Caki2 (cell line): ENCODE results near the gene MIEN1. TPM values are rescaled to one million over a fixed set of nuclear protein-coding genes. Genes with fewer than 3 reads are reported as not detected.

Experiments
- DNase-seq: peaks from one replicate; pipeline ENCODE4 v3.0.0-alpha.2; 2015; ENCODE audit warnings: low read depth
- in situ Hi-C: cut with HindIII; loops from 2 replicates; pipeline ENCODE4 v1.10.0; 2016; ENCODE audit warnings: low sequenced_read_pairs, low pct_unique_long_range_greater_than_20kb, mixed read lengths
- total RNA-seq: library from RNA; depleted of rRNA; stranded (reverse); fragments of >200 nt; shearing (Covaris generic); gene quantifications from 2 replicates; pipeline ENCODE4 v1.2.3, GENCODE V29; 2014; ENCODE audit warnings: low replicate concordance; rRNA removed

The MIEN1 gene
- total RNA-seq, 1 experiment from 2014 or later, result 61.8 TPM

DNA sequence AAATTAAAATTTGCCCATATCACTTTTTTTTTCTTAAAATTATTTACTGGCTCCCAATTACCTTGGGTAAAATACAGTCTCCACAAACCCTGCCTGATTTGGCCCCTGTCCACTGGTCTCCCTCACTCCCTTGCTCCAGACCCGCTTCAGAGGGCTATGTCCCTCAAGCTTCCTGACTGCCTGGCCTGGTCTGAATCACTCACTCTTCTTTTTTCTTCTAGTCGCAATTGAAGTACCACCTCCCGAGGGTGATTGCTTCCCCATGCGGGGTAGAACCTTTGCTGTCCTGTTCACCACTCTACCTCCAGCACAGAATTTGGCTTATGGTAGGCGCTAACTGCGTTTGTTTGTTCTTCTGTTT is 41.9 kb downstream of the MIEN1 start:
- in situ Hi-C loops, result loop anchor here (25.0 kb wide), 1 partner anchor 151 kb away; no protein-coding TSS in a partner anchor
- DNase-seq, result no peak

DNA sequence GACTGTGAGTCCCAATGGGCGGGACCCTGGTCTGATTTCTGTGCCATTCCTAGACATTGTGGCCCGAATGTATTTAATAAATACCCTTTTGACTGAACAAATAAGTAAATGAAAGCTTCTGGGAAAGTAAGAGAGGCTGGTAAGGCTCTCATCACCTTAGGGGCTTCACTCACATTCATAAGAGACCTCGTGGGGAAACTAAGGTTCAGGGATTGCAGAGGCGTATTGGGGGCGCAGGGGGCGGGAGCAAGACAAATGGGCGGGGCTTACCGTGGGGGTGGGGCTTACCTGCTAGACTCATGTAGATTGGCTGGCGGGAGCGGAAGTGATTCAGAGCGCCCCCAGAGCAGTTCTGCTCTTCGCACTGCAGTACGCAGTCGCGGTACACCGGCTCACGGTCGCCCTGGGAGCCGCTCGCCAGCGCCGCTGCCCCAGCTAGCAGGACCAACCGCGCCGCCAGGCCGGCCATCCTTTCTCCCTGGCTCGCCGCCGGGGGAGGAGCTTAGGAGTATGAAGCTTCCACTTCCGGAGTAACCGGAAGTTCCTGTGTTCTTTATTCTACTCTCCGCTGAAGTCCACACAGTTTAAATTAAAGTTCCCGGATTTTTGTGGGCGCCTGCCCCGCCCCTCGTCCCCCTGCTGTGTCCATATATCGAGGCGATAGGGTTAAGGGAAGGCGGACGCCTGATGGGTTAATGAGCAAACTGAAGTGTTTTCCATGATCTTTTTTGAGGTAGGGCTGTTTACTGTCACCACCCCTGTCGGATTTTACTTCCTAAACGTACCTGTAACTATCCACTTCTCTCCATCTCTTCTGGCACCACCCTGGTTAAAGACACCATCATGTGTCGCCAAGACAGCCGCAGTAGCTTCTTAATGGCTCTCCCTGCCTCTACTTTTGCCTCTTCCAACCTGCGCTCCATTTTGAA is 42.5 kb downstream of the MIEN1 start, which contains the start of gene PGAP3:
Gene PGAP3 (minus strand): TSS at position 512 of the 929 bp plus-strand sequence. CDS start 43 bp downstream, at position 469.
- in situ Hi-C loops, result loop anchor here (25.0 kb wide), 1 partner anchor 151 kb away; no protein-coding TSS in a partner anchor
- peak; percentile 96 for DNase-seq

DNA sequence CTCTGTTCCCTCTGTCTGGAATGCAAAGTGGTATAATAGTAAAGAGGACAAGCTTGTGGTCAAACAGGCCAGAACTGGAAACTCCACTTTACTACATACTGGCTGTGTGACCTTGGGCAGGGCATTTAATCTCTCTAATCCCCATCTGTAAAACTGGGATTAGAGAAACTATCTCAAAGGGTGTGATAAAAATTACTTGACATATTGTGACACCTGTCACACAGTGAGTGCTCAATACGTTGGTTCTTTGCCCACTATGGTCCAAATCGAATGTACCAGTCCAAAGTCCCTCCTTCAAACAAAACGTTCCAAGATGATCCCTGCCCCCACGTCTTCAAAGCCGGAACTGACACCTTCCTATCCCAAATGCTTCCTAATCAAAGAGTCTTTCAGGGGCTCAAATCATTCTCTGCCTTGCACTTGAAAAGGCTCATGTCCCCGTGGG is 43.2 kb downstream of the MIEN1 start:
- no peak for DNase-seq
- in situ Hi-C loops, result loop anchor here (25.0 kb wide), 1 partner anchor 150 kb away; no protein-coding TSS in a partner anchor

DNA sequence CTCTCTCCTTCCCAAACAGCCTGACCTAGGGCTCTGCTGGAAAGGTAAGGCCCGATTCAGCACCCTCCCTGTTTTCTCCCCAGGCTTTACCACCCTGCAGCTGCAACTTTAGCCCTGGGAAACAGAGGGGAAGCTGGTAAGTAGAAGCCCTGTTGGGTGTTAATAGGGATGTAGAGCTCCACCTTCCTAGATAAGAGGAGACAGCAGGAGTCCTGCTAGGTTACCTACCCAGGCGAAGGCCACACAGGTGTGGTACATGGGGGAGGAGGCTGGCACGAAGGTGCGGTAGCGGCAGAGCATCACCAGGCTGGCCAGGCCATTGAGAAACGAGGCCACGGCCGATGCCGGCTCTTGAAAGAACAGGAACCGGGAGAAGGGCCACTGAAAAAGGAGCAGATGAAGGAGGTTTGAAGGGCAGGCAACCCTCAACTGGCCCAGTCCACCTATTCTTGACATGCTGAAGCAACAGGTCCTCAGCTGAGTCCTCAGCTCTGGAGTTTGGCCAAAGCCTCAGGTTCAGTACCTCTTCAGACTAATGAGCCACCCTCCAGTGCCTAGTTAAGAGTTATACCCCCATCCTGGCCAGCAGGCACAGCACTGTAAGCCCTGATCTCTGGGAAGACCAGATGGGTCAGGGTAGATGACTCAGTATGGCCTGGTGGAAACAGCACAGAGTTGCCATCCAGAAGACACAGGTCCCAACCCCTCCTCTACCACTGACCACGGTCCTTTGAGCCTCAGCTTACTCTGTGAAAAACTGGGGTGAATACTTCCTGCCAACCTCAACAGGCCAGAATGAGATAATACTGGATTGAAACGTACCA is 45.8 kb downstream of the MIEN1 start:
- no peak for DNase-seq
- in situ Hi-C loops, result loop anchor here (25.0 kb wide), 1 partner anchor 147 kb away; no protein-coding TSS in a partner anchor

DNA sequence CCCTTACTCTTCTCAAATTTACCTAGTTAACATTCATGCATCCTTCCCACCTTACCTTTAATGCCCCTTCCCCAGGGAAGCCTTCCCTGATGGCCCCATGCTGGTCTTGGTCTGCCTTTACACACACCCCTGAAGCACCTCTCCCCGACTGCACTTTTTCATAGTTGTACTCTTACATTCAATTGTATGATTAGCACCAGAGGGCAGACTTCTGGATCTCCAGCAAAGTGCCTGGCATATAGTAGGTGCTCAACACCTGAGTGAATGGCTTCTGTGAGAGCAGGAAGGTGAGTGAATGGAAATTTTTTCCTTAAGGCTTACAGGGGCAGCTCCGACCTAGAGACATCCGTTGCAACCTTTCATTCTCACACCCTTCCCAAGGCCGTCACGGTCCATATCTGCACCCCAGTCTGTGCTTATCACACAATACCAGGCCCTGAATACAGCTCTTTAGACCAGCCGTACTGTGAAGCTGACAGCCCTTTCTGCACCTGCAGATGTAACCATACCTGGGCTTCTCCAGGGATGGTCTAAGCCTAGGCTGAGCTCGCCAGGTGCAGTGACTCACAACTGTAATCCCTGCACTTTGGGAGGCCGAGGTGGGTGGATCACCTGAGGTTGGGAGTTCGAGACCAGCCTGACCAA is 46.9 kb downstream of the MIEN1 start:
- no peak for DNase-seq
- in situ Hi-C loops, result loop anchor here (25.0 kb wide), 1 partner anchor 146 kb away; no protein-coding TSS in a partner anchor

DNA sequence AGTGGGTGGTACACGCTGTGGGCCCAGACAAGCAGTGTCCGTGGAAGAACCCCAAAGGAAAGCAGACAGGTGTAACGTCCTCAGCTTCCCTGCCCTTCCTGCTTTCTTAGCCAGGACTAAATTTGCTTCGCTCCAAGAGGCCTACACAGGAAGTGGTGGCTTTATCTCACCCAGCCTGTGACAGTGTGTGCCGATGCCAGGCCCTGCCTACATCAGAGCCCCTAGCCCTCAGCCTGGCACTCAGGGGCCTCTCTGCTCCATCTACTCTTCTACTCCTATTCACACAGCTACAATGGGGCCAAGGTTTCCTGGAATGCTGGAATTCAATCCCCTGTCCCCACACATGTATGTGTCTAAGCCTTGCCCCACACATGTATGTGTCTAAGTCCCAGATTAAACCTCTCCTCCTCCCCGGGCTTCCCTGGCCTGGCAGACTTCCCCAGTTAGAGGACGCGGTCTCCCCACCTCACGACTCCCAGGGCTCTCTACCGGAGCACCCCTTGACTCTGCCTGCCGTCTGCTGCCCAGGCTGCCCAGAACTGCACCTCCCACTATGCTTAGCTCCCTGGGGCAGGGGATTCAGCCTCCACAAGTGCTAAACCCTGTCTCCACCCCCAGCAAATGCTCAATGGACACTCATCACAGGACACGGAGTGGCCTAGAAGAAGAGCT is 50.7 kb downstream of the MIEN1 start:
- in situ Hi-C loops, result loop anchor here (25.0 kb wide), 1 partner anchor 142 kb away; no protein-coding TSS in a partner anchor
- DNase-seq, result no peak

Other genes with a start within 250 kb of the MIEN1 start
- gene NEUROD2, start 122.6 kb downstream of the MIEN1 start, total RNA-seq, result not detected in 2 replicates
- not detected in 2 replicates for gene PPP1R1B, start 103.6 kb downstream of the MIEN1 start, total RNA-seq
- gene STARD3, start 93.4 kb downstream of the MIEN1 start, total RNA-seq, result 52.3 and 69.5 TPM in 2 replicates
- 0.91 TPM in 1 of 2 replicates, not detected in the other for gene TCAP, start 65.2 kb downstream of the MIEN1 start, total RNA-seq
- not detected in 2 replicates for gene PNMT, start 62.1 kb downstream of the MIEN1 start, total RNA-seq
- gene PGAP3, start 42.5 kb downstream of the MIEN1 start, total RNA-seq, result 5.4 and 13.1 TPM in 2 replicates
- gene ERBB2, start 30.5 kb downstream of the MIEN1 start, total RNA-seq, result 46.1 and 51.1 TPM in 2 replicates
- gene GRB7, start 7.4 kb upstream of the MIEN1 start, total RNA-seq, result 28.3 and 29.4 TPM in 2 replicates
- not detected in 2 replicates for gene IKZF3, start 133.8 kb upstream of the MIEN1 start, total RNA-seq
- not detected in 2 replicates for gene ZPBP2, start 137.7 kb upstream of the MIEN1 start, total RNA-seq
- gene GSDMB, start 188.1 kb upstream of the MIEN1 start, total RNA-seq, result 0.06 and 0.41 TPM in 2 replicates
- 41.3 and 70.3 TPM in 2 replicates for gene ORMDL3, start 197.1 kb upstream of the MIEN1 start, total RNA-seq
- gene LRRC3C, start 197.2 kb upstream of the MIEN1 start, total RNA-seq, result not detected in 2 replicates
- not detected in 2 replicates for gene GSDMA, start 232.5 kb upstream of the MIEN1 start, total RNA-seq